Kidney (tissue), 14 donors: ENCODE data around the gene GRAMD4. TPM values are rescaled to one million over a fixed set of nuclear protein-coding genes. Genes with fewer than 3 reads are reported as not detected.
A peak's percentile ranks its signal among the peaks of the same experiment; 100 is the strongest.

Source experiments
- DNase-seq, 5 donors: peaks; one replicate each; pipeline ENCODE4 v3.0.0-alpha.2; 2013 to 2020
- FAIRE-seq: peaks from 2 replicates; lab custom pipeline; 2012; peaks lifted over from hg19 to GRCh38; lab: Jason Lieb, UNC
- H3K27ac ChIP-seq, 2 donors: one replicate each; pipeline ENCODE4 v1.7.0; 2013; ENCODE audit warnings: low read depth in 2 of 2, low read length in 2 of 2, inconsistent platforms in 1 of 2
- H3K27me3 ChIP-seq: one replicate; pipeline ENCODE4 v1.7.1; 2013; ENCODE audit warnings: low read length, inconsistent platforms; ENCODE audit not compliant: control insufficient read depth, insufficient read depth
- H3K36me3 ChIP-seq, 3 donors: one replicate each; pipeline versions ENCODE4 v1.7.0 to v1.7.1; 2013; ENCODE audit warnings: low read length in 3 of 3, control low read depth in 1 of 3, inconsistent platforms in 1 of 3; ENCODE audit not compliant: insufficient read depth in 3 of 3, control insufficient read depth in 2 of 3
- H3K4me1 ChIP-seq, 3 donors: one replicate each; pipeline versions ENCODE4 v1.7.0 to v1.7.1; 2013; ENCODE audit warnings: low read length in 3 of 3, inconsistent platforms in 1 of 3, low read depth in 1 of 3; ENCODE audit not compliant: control insufficient read depth in 2 of 3, insufficient read depth in 2 of 3
- H3K4me3 ChIP-seq, 3 donors: one replicate each; pipeline versions ENCODE4 v1.7.0 to v1.8.1; 2013; ENCODE audit warnings: low read length in 3 of 3, control low read depth in 1 of 3, inconsistent platforms in 1 of 3
- H3K9ac ChIP-seq, 3 donors: one replicate each; pipeline versions ENCODE4 v1.7.0 to v1.7.1; 2013; ENCODE audit warnings: low read length in 3 of 3, control low read depth in 1 of 3, inconsistent platforms in 1 of 3
- H3K9me3 ChIP-seq, 3 donors: one replicate each; pipeline versions ENCODE4 v1.7.0 to v1.7.1; 2013; ENCODE audit warnings: low read length in 3 of 3, control low read depth in 1 of 3, inconsistent platforms in 1 of 3; ENCODE audit not compliant: control insufficient read depth in 2 of 3, insufficient read depth in 1 of 3
- CTCF ChIP-seq: IDR thresholded peaks from 3 replicates; pipeline ENCODE4 v1.5.1; 2012; ENCODE audit warnings: mild to moderate bottlenecking, moderate library complexity, borderline replicate concordance; ENCODE audit not compliant: insufficient read depth; ENCODE audit errors: extremely low read depth
- intact Hi-C: fragments of 100-400 bp; cut with DNase I; formaldehyde crosslinking; loops from one replicate; pipeline ENCODE4 v1.11.1; 2022
- polyA plus RNA-seq: library from polyadenylated mRNA; stranded (reverse); fragments of 350-450 nt; fragmentation: Illumina TruSeq; extraction: RNeasy Lipid Tissue Mini Kit (QIAGEN cat#74804); gene quantifications from one replicate; pipeline ENCODE4 v1.2.3, GENCODE V29; 2014; ENCODE audit warnings: low read depth, low replicate concordance; ENCODE audit not compliant: insufficient read depth
- total RNA-seq: library from RNA; stranded (reverse); fragmentation: NEBNext Ultra II Directional; extraction: Animal tissue kit (Norgen Biotek cat#: 25700); gene quantifications from one replicate; pipeline ENCODE4 v1.2.1, GENCODE V29; 2021
- donor health status: control.
- donor health status: control.
- donor health status: control.
- donor health status: control.
- donor health status: control.
- donor health status: DM: yes; HTN: yes; CAD: no.
- donor health status: Normal renal cell carcinoma (clear cell type).

GRAMD4 gene
- total and polyA plus RNA-seq, 2 donors from 2014 or later = 12.1 to 58.2 TPM

GRCh38 chr22:46662226-46662625 is 42.0 kb downstream of the GRAMD4 start:
- Histone ChIP-seq H3K9ac (no peak overlapping the region), H3K27me3 (no peaks in the 10 kb centered on the region), H3K9me3 (no peaks in the 10 kb centered on the region), H3K4me3 (no peak overlapping the region), H3K27ac (no peak overlapping the region), H3K36me3 (peaks cover 0 to 22% (median 3%) of the 10 kb centered on the region in 3 donors), H3K4me1 (peaks cover 0 to 10% (median 6%) of the 10 kb centered on the region in 3 donors)
- no peak for FAIRE-seq
- DNase-seq = peak in 1 of 5 donors; percentile 62
- intact Hi-C loops = no loop called here
- no peak for TF ChIP-seq CTCF

GRCh38 chr22:46663001-46663400 is 42.8 kb downstream of the GRAMD4 start:
- H3K27me3 ChIP-seq = no peaks in the 10 kb centered on the region
- H3K9ac ChIP-seq = no peak overlapping the region
- DNase-seq (no peak), FAIRE-seq (no peak)
- H3K36me3 ChIP-seq = peaks cover 0 to 22% (median 7%) of the 10 kb centered on the region in 3 donors
- no peaks in the 10 kb centered on the region for H3K9me3 ChIP-seq
- H3K4me1 ChIP-seq = peaks cover 0 to 10% (median 6%) of the 10 kb centered on the region in 3 donors
- H3K4me3 ChIP-seq = no peak overlapping the region
- intact Hi-C loops = no loop called here
- no peak for TF ChIP-seq CTCF
- H3K27ac ChIP-seq = no peak overlapping the region

- no peak for TF ChIP-seq CTCF
- intact Hi-C loops = no loop called here
- no peak overlapping the region for H3K27ac ChIP-seq
- no peak overlapping the region for H3K4me3 ChIP-seq
- FAIRE-seq = no peak
- H3K9me3 ChIP-seq = no peaks in the 10 kb centered on the region
- peaks cover 0 to 10% (median 6%) of the 10 kb centered on the region in 3 donors for H3K4me1 ChIP-seq
- peaks cover 0 to 22% (median 7%) of the 10 kb centered on the region in 3 donors for H3K36me3 ChIP-seq
- DNase-seq = no peak
- no peak overlapping the region for H3K9ac ChIP-seq
- no peaks in the 10 kb centered on the region for H3K27me3 ChIP-seq
Observed at GRCh38 chr22:46663436-46664100, 43.4 kb downstream of the GRAMD4 start.
